Neuronal stem cell (in vitro differentiated cells): ENCODE measurements around the gene C15orf62.

Experiments
- DNase-seq: peaks from one replicate; pipeline ENCODE4 v3.0.0-alpha.2; 2013; ENCODE audit warnings: low spot score
- H2AFZ ChIP-seq: one replicate; pipeline ENCODE4 v1.6.1; 2013; ENCODE audit warnings: mild to moderate bottlenecking, low read length, inconsistent platforms
- H2AK5ac ChIP-seq: 2 replicates; pipeline ENCODE4 v1.6.1; 2013; ENCODE audit warnings: low read depth, mild to moderate bottlenecking, inconsistent platforms, low read length, moderate library complexity, mixed read lengths
- H2BK120ac ChIP-seq: 2 replicates; pipeline ENCODE4 v1.6.1; 2013; ENCODE audit warnings: low read depth, mild to moderate bottlenecking, inconsistent platforms, low read length, moderate library complexity, mixed read lengths
- H2BK12ac ChIP-seq: one replicate; pipeline ENCODE4 v1.6.1; 2013; ENCODE audit warnings: low read length, inconsistent platforms
- H2BK15ac ChIP-seq: 2 replicates; pipeline ENCODE4 v1.6.1; 2013; ENCODE audit warnings: mild to moderate bottlenecking, low read length, inconsistent platforms, mixed read lengths
- H2BK5ac ChIP-seq: one replicate; pipeline ENCODE4 v1.6.1; 2013; ENCODE audit warnings: inconsistent platforms, mild to moderate bottlenecking, low read length, moderate library complexity
- H3K14ac ChIP-seq: one replicate; pipeline ENCODE4 v1.6.1; 2013; ENCODE audit warnings: low read length, inconsistent platforms
- H3K18ac ChIP-seq: 2 replicates; pipeline ENCODE4 v1.6.1; 2013; ENCODE audit warnings: low read length, inconsistent platforms
- H3K23ac ChIP-seq: 2 replicates; pipeline ENCODE4 v1.6.1; 2013; ENCODE audit warnings: low read depth, mild to moderate bottlenecking, mixed read lengths, low read length, inconsistent platforms; ENCODE audit not compliant: poor library complexity
- H3K27ac ChIP-seq: replicated peaks from 3 replicates; pipeline ENCODE4 v1.5.1; 2013; ENCODE audit warnings: low read length, inconsistent platforms
- H3K27me3 ChIP-seq, 3 experiments: 2 replicates each; pipeline ENCODE4 v1.6.1; 2013; ENCODE audit warnings: low read length in 3 of 3, mild to moderate bottlenecking in 2 of 3, inconsistent platforms in 1 of 3, low read depth in 1 of 3, mixed read lengths in 1 of 3, moderate library complexity in 1 of 3; ENCODE audit not compliant: control insufficient read depth in 3 of 3, insufficient read depth in 3 of 3
- H3K36me3 ChIP-seq, 2 donors: replicated peaks in 1 of 2; 2 replicates each; pipeline ENCODE4 v1.6.1; 2013; ENCODE audit warnings: low read length in 2 of 2; ENCODE audit not compliant: control insufficient read depth in 2 of 2, insufficient read depth in 2 of 2
- H3K4ac ChIP-seq: 2 replicates; pipeline ENCODE4 v1.6.1; 2013; ENCODE audit warnings: inconsistent platforms, mild to moderate bottlenecking, low read length, moderate library complexity
- H3K4me1 ChIP-seq, 2 donors: 1 replicate in 1 of 2; 2 replicates in 1 of 2; pipeline ENCODE4 v1.6.1; 2013; ENCODE audit warnings: low read length in 2 of 2, low read depth in 1 of 2; ENCODE audit not compliant: control insufficient read depth in 2 of 2, insufficient read depth in 1 of 2
- H3K4me2 ChIP-seq: one replicate; pipeline ENCODE4 v1.6.1; 2013; ENCODE audit warnings: mild to moderate bottlenecking, low read length, inconsistent platforms; ENCODE audit not compliant: insufficient read depth, poor library complexity, severe bottlenecking
- H3K4me3 ChIP-seq, 2 donors: 2 replicates each; pipeline ENCODE4 v1.5.1; 2013; ENCODE audit warnings: low read length in 2 of 2, mild to moderate bottlenecking in 2 of 2, inconsistent platforms in 1 of 2, moderate library complexity in 1 of 2
- H3K79me1 ChIP-seq: one replicate; pipeline ENCODE4 v1.6.1; 2013; ENCODE audit warnings: low read depth, mild to moderate bottlenecking, inconsistent platforms, low read length, moderate library complexity
- H3K9ac ChIP-seq: one replicate; pipeline ENCODE4 v1.6.1; 2013; ENCODE audit warnings: mild to moderate bottlenecking, low read depth, low read length, inconsistent platforms; ENCODE audit not compliant: poor library complexity
- H3K9me3 ChIP-seq, 2 donors: replicated peaks in 1 of 2; 2 replicates each; pipeline versions ENCODE3 to v1.6.1; 2013; ENCODE audit warnings: low read length in 2 of 2, mild to moderate bottlenecking in 2 of 2, inconsistent platforms in 1 of 2, low read depth in 1 of 2, mixed read lengths in 1 of 2, moderate library complexity in 1 of 2; ENCODE audit not compliant: control insufficient read depth in 2 of 2, insufficient read depth in 1 of 2
- H4K8ac ChIP-seq: one replicate; pipeline ENCODE4 v1.6.1; 2013; ENCODE audit warnings: low read depth, mild to moderate bottlenecking, inconsistent platforms, low read length, moderate library complexity
- H4K91ac ChIP-seq: one replicate; pipeline ENCODE4 v1.6.1; 2013; ENCODE audit warnings: low read length, low read depth, mild to moderate bottlenecking, inconsistent platforms; ENCODE audit not compliant: poor library complexity
- WGBS, 2 donors: extraction: QIAGEN DNeasy Blood & Tissue Kit; methylation state at CpG; one replicate each; pipeline ENCODE4 v1.1.7; 2013; ENCODE audit warnings: missing lambda C conversion rate in 2 of 2, mixed read lengths in 1 of 2; ENCODE audit not compliant: insufficient read length in 2 of 2, insufficient replicate concordance in 1 of 2; ENCODE audit errors: extremely low coverage in 2 of 2; 5-methylcytosine and 5-hydroxymethylcytosine counted together

Gene C15orf62

GRCh38 chr15:40723919-40724318 is 45.9 kb upstream of the C15orf62 start:
- whole genome bisulfite sequencing, 2 donors: no CpG with 5 or more reads among the region's 2 CpGs
- no peaks in the 10 kb centered on the region for H3K79me1 ChIP-seq

GRCh38 chr15:40731034-40731433 is 38.7 kb upstream of the C15orf62 start:
- no peak overlapping the region for H2BK120ac ChIP-seq
- H3K4me1 ChIP-seq: no peaks in the 10 kb centered on the region
- H3K27ac ChIP-seq: no peak overlapping the region
- H3K18ac ChIP-seq: no peak overlapping the region
- H3K36me3 ChIP-seq: peaks cover 21 to 82% of the 10 kb centered on the region in 2 donors
- DNase-seq: no peak
- no peak overlapping the region for H3K9ac ChIP-seq
- H3K27me3 ChIP-seq: no peaks in the 10 kb centered on the region
- H2AFZ ChIP-seq: no peak overlapping the region
- H3K23ac ChIP-seq: no peak overlapping the region
- H2BK15ac ChIP-seq: no peak overlapping the region
- no peak overlapping the region for H3K4me3 ChIP-seq
- H3K79me1 ChIP-seq: no peaks in the 10 kb centered on the region
- H3K4me2 ChIP-seq: no peak overlapping the region
- no peaks in the 10 kb centered on the region for H3K9me3 ChIP-seq
- no peak overlapping the region for H4K8ac ChIP-seq
- H3K4ac ChIP-seq: no peak overlapping the region
- H2BK12ac ChIP-seq: no peak overlapping the region
- no peak overlapping the region for H4K91ac ChIP-seq
- H2BK5ac ChIP-seq: no peak overlapping the region
- H2AK5ac ChIP-seq: no peak overlapping the region
- no peak overlapping the region for H3K14ac ChIP-seq
- WGBS, 2 donors: no CpG with 5 or more reads among the region's 3 CpGs

More at GRCh38 chr15:40723919-40724318, 45.9 kb upstream of the C15orf62 start:
- no peak overlapping the region for H3K14ac ChIP-seq
- H2BK12ac ChIP-seq: no peak overlapping the region
- no peaks in the 10 kb centered on the region for H3K4me1 ChIP-seq
- H2AFZ ChIP-seq: no peak overlapping the region
- no peak overlapping the region for H2AK5ac ChIP-seq
- H3K27ac ChIP-seq: no peak overlapping the region
- H3K4me2 ChIP-seq: no peak overlapping the region
- H2BK5ac ChIP-seq: no peak overlapping the region
- H3K9me3 ChIP-seq: no peaks in the 10 kb centered on the region
- H3K27me3 ChIP-seq: no peaks in the 10 kb centered on the region
- no peak overlapping the region for H3K4me3 ChIP-seq
- H4K91ac ChIP-seq: no peak overlapping the region
- no peak overlapping the region for H3K18ac ChIP-seq
- no peak overlapping the region for H3K9ac ChIP-seq
- H3K23ac ChIP-seq: no peak overlapping the region
- no peak overlapping the region for H3K4ac ChIP-seq
- DNase-seq: no peak
- H2BK15ac ChIP-seq: no peak overlapping the region
- no peak overlapping the region for H4K8ac ChIP-seq
- peaks cover 3 to 83% of the 10 kb centered on the region in 2 donors for H3K36me3 ChIP-seq
- no peak overlapping the region for H2BK120ac ChIP-seq

DNA sequence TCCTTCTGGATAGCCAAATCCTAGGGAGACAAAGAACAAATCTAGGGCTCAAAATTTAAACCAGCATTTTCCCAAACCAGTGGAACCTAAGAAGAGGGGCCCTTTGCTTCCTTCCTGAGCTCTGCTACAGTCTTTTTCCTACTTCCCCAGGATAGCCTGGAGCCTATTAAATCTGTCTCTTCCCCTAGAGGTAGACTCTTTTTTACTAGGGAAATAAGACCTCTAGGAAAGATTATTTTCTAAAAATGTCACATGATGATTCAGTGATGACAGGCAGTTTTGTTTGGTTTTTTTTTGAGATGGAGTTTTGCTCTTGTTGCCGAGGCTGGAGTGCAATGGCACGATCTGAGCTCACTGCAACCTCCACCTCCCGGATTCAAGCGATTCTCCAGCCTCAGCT is 33.2 kb upstream of the C15orf62 start:
- no peak overlapping the region for H3K14ac ChIP-seq
- no peak overlapping the region for H3K23ac ChIP-seq
- no peak overlapping the region for H2BK5ac ChIP-seq
- no peaks in the 10 kb centered on the region for H3K79me1 ChIP-seq
- H2BK12ac ChIP-seq: no peak overlapping the region
- DNase-seq: no peak
- no CpG with 5 or more reads among the region's 4 CpGs for WGBS, 2 donors
- no peak overlapping the region for H2AK5ac ChIP-seq
- H3K4me2 ChIP-seq: no peak overlapping the region
- H3K9me3 ChIP-seq: no peaks in the 10 kb centered on the region
- H2AFZ ChIP-seq: no peak overlapping the region
- no peak overlapping the region for H3K9ac ChIP-seq
- H3K27ac ChIP-seq: no peak overlapping the region
- no peak overlapping the region for H3K4me3 ChIP-seq
- H3K27me3 ChIP-seq: no peaks in the 10 kb centered on the region
- peaks cover 33 to 95% of the 10 kb centered on the region in 2 donors for H3K36me3 ChIP-seq
- H2BK15ac ChIP-seq: no peak overlapping the region
- no peak overlapping the region for H4K8ac ChIP-seq
- no peak overlapping the region for H2BK120ac ChIP-seq
- H3K18ac ChIP-seq: no peak overlapping the region
- no peak overlapping the region for H3K4ac ChIP-seq
- no peaks in the 10 kb centered on the region for H3K4me1 ChIP-seq
- no peak overlapping the region for H4K91ac ChIP-seq

DNA sequence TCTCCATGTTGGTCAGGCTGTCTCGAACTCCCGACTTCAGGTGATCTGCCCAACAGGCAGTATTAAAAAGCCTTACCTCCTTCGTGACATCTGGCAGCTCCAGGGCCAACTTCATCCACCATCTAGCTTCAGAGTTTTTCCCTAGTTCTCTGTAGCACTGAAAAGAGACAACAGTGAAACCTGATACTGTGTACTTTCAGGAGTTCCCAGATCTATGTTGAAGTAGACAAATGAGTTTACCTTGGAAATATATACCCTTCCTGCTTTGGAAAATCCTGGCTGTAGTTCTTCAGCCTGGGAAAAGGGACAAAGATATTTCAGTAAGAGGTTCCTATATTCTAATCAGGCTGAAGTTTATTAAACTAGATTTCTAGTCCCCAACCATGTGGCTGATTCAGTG is 32.7 kb upstream of the C15orf62 start:
- no peak overlapping the region for H2BK120ac ChIP-seq
- H2BK5ac ChIP-seq: no peak overlapping the region
- no peak overlapping the region for H2AK5ac ChIP-seq
- H3K4me3 ChIP-seq: no peak overlapping the region
- no peak overlapping the region for H3K18ac ChIP-seq
- H3K36me3 ChIP-seq: peaks cover 31 to 94% of the 10 kb centered on the region in 2 donors
- no peaks in the 10 kb centered on the region for H3K79me1 ChIP-seq
- no peak overlapping the region for H4K91ac ChIP-seq
- DNase-seq: no peak
- no peak overlapping the region for H3K9ac ChIP-seq
- no peaks in the 10 kb centered on the region for H3K9me3 ChIP-seq
- WGBS, 2 donors: no CpG with 5 or more reads among the region's 3 CpGs
- H3K27ac ChIP-seq: no peak overlapping the region
- no peaks in the 10 kb centered on the region for H3K27me3 ChIP-seq
- no peak overlapping the region for H3K23ac ChIP-seq
- H2AFZ ChIP-seq: no peak overlapping the region
- no peak overlapping the region for H2BK15ac ChIP-seq
- no peak overlapping the region for H3K4ac ChIP-seq
- H3K4me2 ChIP-seq: no peak overlapping the region
- no peak overlapping the region for H2BK12ac ChIP-seq
- no peak overlapping the region for H4K8ac ChIP-seq
- H3K14ac ChIP-seq: no peak overlapping the region
- no peaks in the 10 kb centered on the region for H3K4me1 ChIP-seq
